ENCODE measurements around the gene FALEC. TPM values are rescaled to one million over a fixed set of nuclear protein-coding genes. Genes with fewer than 3 reads are reported as not detected.

Gene FALEC
- total RNA-seq, 6 experiments from 2014 or later: not detected

GRCh38 chr1:150558761-150559655, 43.5 kb downstream of the FALEC start:
- Histone ChIP-seq H3K4me1 (peaks cover 0 to 38% (median 19%) of the 10 kb centered on the region in 4 donors), H3K36me3 (peaks cover 0 to 10% (median 0%) of the 10 kb centered on the region in 4 donors), H3K4me3 (peak overlapping the region; percentile 9 to 37 (median 28)), H3K9me3 (no peaks in the 10 kb centered on the region), H3K27ac (peak overlapping the region in 2 of 3 donors; percentile 21 to 54), H3K27me3 (no peaks in the 10 kb centered on the region)
- 60% methylated on average over 9 of the region's 28 CpGs for WGBS (ENCODE audit: insufficient coverage, low coverage, low lambda C conversion rate, missing lambda C conversion rate)
- TF ChIP-seq CTCF (IDR thresholded peaks at IDR 0.05): no peak
- TF ChIP-seq POLR2A (IDR thresholded peaks at IDR 0.05): peak; percentile 20
- intact Hi-C loops (cut with DNase I): no loop called here
- peak in 1 of 4 donors; percentile 0 for ATAC-seq
- peak; percentile 62 to 77 (median 77) for DNase-seq

- H3K27me3 ChIP-seq: no peaks in the 10 kb centered on the region
- no peaks in the 10 kb centered on the region for H3K9me3 ChIP-seq
- no peak overlapping the region for H3K4me3 ChIP-seq
- H3K27ac ChIP-seq: peak overlapping the region in 2 of 3 donors; percentile 21 to 54
- peaks cover 0 to 44% (median 20%) of the 10 kb centered on the region in 4 donors for H3K4me1 ChIP-seq
- DNase-seq (peak in 1 of 3 donors; percentile 64), ATAC-seq (no peak)
- no CpG with 5 or more reads among the region's 10 CpGs for WGBS (ENCODE audit: insufficient coverage, low coverage, low lambda C conversion rate, missing lambda C conversion rate)
- intact Hi-C loops (cut with DNase I): loop anchor here in 1 of 2 donors (5.0 kb wide), 1 partner anchor 58 kb away; no protein-coding TSS in a partner anchor
- peaks cover 0 to 10% (median 0%) of the 10 kb centered on the region in 4 donors for H3K36me3 ChIP-seq
- TF ChIP-seq CTCF (IDR thresholded peaks at IDR 0.05) (no peak), POLR2A (IDR thresholded peaks at IDR 0.05) (no peak)
These were observed 44.1 kb downstream of the FALEC start for GRCh38 chr1:150559656-150560010.

GRCh38 chr1:150560011-150560438, 44.5 kb downstream of the FALEC start:
- TF ChIP-seq CTCF (IDR thresholded peaks at IDR 0.05) (peak; percentile 88 to 93 (median 92)), POLR2A (IDR thresholded peaks at IDR 0.05) (no peak)
- WGBS (ENCODE audit: insufficient coverage, low coverage, low lambda C conversion rate, missing lambda C conversion rate): 12% methylated on average over 7 of the region's 9 CpGs
- H3K4me1 ChIP-seq: peaks cover 0 to 48% (median 21%) of the 10 kb centered on the region in 4 donors
- ATAC-seq: peak; percentile 22 to 33 (median 31)
- H3K4me3 ChIP-seq: peak overlapping the region; percentile 39 to 62 (median 58)
- peak; percentile 75 to 85 (median 83) for DNase-seq
- H3K27me3 ChIP-seq: no peaks in the 10 kb centered on the region
- H3K9me3 ChIP-seq: no peaks in the 10 kb centered on the region
- peaks cover 0 to 10% (median 0%) of the 10 kb centered on the region in 4 donors for H3K36me3 ChIP-seq
- H3K27ac ChIP-seq: peak overlapping the region in 2 of 3 donors; percentile 94 to 99
- intact Hi-C loops (cut with DNase I): loop anchor here in 1 of 2 donors (5.0 kb wide), 1 partner anchor 57 kb away; no protein-coding TSS in a partner anchor

- ATAC-seq (peak; percentile 50 to 70 (median 62)), DNase-seq (peak; percentile 89 to 90 (median 90))
- Histone ChIP-seq H3K27ac (peak overlapping the region; percentile 94 to 99 (median 99)), H3K27me3 (no peaks in the 10 kb centered on the region), H3K4me1 (peaks cover 0 to 55% (median 25%) of the 10 kb centered on the region in 4 donors), H3K4me3 (peak overlapping the region; percentile 39 to 62 (median 58)), H3K36me3 (peaks cover 0 to 8% (median 0%) of the 10 kb centered on the region in 4 donors), H3K9me3 (no peaks in the 10 kb centered on the region)
- TF ChIP-seq CTCF (IDR thresholded peaks at IDR 0.05) (peak; percentile 78 to 88 (median 84)), POLR2A (IDR thresholded peaks at IDR 0.05) (no peak)
- 8% methylated on average over 7 of the region's 17 CpGs for WGBS (ENCODE audit: insufficient coverage, low coverage, low lambda C conversion rate, missing lambda C conversion rate)
- intact Hi-C loops (cut with DNase I): loop anchor here in 1 of 2 donors (5.0 kb wide), 1 partner anchor 57 kb away; no protein-coding TSS in a partner anchor
These were observed 45.2 kb downstream of the FALEC start for GRCh38 chr1:150560576-150561253.

Data from right lobe of liver (tissue), 6 donors.